ENCODE measurements around the gene CALD1. TPM values are rescaled to one million over a fixed set of nuclear protein-coding genes. Genes with fewer than 3 reads are reported as not detected.
A peak's percentile ranks its signal among the peaks of the same experiment; 100 is the strongest.

Gene CALD1
- polyA plus RNA-seq, 10 donors, result 121 to 190 (median 136) TPM

DNA sequence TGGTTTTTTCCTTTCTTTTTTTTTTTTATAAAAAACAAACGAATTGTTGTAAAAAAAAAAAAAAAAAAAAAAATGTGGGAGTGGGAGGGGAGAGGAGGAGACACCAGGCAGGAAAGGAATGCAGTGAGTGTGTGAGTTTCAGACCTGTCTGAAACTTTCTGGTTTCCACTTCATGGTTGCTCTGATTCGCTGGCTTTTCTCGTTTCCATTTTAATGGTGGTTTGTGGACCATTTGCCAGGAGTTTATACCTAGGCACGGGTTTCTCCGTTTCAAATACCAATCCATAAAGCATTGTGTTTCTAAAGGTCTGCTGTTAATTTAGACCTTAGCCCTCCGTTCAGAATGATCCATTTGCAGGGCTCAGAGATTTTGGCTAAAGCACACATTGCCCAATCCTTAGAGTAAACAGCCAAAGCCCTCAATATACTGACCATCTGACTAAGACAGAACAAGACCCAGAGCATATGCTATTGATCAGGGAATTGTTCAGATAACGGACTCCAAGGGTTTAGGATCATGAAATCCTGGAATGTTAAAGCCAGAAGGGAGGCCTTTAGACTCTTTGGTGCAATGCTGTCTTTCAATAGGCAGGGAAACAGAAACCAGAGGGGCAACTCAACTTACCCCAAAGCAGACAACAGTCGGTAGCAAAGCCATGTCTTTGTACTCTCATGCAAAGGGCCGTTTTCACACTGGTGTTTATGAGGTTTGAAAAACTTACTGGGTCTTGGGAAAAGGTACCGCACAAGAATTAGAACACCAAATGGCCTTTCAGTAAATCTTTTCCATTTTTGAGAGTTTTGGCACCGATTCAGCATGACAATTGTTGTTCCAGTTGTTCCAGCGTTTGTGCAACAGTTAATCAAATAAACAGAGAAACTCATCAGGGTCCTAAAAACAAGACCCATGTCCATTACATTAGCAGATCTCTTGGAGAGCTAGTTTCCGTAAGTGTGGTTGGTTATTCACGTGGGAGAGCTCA lies 112.6 kb downstream of the CALD1 start:
- peak in 2 of 3 donors; percentile 53 to 81 for DNase-seq

DNA sequence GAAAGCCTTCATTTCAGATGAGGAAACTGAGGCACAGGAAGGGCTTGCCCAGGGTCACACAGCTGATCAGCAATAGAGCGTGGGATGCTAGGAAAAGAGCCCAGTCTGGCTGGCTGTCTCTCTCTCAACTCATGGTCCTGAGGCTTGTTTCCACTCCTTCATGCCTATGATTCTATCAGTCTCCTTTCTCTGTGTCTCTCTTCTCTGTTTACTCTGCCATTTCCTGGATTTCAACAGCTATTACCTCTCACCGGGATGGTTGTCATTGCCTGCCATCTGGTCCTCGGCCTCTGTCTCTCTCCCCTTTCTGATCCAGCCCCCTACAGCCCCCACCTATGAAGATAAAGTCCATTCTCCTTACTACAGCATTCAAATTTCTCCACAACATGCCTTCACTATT lies 113.5 kb downstream of the CALD1 start:
- DNase-seq, result no peak

GRCh38 chr7:134893920-134894319 lies 114.5 kb downstream of the CALD1 start:
- DNase-seq, result no peak

GRCh38 chr7:134894928-134895327 lies 115.5 kb downstream of the CALD1 start:
- DNase-seq, result no peak

GRCh38 chr7:134896073-134896472 lies 116.6 kb downstream of the CALD1 start:
- no peak for DNase-seq

GRCh38 chr7:134897936-134898335 lies 118.5 kb downstream of the CALD1 start:
- DNase-seq, result no peak

GRCh38 chr7:134899729-134900128 lies 120.3 kb downstream of the CALD1 start:
- DNase-seq, result no peak

DNA sequence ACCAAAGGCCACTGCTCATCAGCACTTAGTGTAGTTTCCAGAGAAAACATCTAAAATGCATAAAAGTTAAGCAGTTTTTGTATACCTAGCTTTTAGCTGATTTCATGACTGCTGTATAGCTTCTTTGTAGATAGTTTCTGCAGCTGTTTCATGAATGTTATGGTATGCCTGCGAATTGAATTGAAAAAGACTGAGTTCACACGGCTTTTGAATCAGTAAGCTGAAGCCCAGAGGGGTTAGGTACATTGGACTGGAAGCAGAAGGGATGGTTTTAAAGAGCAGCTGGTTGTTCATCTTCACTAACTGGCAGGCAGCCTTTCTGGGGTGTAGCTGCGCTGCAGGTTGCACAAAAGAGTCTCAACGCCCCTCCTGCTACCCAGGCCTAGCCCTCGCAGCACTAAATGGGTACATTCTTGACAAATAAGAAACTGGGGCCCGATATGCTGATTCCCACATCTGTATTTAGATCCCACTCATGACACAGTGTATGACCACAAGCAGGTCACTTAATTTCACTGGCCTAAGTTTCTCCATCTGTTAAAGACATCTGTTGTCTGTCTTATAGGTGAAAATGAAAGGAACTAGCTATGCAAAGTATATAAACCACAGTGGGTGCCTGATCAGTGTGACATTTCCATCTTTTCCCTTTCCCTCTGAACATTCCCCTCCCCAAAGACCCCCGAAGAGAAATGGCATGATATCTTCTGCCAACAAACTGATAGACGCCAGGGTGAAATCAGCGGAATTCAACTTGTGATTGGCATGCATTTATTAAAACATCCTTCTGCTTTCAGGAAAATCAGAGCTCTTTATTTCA lies 120.9 kb downstream of the CALD1 start:
- DNase-seq, result peak in 1 of 3 donors; percentile 47

DNA sequence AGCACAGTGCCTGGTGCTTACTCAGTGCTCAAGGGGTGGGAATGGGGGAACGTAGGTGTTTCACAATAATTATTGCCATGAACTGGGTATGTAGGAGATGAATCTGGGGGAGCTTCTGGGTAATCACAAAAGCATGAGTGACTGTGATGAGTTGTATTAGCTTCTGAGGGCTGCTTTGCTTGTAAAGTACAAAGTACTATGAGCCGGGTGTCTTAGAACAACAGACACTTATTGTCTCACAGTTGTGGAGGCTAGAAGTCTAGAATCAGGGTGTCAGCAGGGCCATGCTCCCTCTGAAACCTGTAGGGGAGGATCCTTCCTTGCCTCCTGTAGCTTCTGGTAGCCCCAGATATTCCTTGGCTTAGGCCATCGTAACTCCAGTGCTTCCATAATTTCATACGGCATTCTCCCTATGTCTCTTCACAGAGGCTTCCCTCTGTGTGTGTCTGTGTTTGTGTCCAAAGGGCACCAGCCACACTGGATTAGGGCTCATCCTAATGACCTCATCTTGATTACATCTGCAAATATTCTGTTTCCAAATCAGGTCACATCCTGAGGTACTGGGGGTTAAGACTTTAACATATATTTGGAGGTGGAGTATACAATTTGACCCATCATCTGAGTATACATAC lies 122.1 kb downstream of the CALD1 start:
- DNase-seq, result no peak

DNA sequence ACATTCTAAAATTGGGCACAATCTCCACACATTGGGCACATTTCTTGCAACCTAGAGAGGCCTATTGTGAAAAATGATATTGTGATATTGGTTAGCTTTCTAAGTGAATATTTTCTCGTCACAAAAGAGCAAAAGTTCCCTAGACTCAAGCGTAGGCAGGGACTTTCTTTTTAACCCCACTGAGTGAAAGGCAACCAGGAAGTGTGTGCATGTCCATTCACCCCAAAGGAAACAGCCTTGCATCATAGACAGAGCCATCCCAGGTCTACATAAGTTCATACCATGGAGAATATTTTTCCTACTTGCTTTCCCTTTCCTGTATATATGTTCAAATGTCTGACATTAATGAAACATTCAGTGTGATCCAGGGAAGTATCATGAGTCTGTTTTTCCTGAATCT lies 122.6 kb downstream of the CALD1 start:
- DNase-seq, result no peak

DNA sequence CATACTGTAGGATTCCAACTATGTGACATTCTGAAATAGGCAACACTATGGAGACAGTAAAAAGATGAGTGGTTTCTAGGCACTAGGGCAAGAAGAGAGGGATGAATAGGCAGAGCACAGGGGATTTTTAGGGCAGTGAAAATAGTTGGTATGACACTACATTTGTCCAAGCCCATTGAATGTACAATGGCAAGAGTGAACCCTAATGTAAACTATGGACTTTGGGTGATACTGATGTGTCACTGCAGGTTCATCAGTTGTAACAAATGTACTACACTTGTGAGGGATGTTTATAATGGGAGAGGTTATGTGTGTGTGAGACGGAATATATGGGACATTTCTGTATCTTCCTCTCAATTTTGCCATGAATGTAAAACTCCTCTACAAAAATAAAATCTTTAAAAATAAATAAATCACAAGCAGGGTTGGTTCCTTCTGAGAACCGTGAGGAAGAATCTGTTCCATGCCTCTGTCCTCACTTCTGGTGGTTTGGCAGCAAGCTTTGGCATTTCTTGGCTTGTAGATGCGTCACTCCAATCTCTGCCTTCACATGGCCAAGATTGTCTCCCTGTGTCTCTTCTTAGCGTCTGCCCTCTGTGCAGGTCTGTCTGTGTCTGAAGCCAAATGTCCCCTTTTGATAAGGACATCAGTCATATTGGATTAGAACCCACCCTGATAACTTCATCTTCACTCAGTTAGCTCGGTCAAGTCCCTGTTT lies 123.8 kb downstream of the CALD1 start:
- no peak for DNase-seq

DNA sequence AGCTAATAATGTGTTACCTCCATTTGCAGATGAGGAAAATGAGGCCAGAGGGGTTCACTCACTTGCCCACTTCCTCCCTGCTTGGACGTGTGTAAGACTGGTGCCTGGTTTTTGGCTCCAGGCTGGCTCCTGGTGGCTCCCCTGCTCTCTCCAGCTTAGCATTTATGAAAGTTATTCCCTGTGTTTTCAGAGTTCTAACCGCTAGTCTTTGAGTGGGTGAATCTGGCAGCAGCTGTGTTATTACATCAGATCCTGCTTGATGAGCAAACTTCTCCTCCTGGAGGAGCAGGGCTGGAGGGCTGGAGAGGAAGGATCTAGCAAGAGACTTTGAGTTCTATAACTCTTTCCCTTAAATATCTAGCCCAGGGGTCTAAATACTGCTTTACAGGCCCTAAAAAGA lies 125.9 kb downstream of the CALD1 start:
- DNase-seq, result peak; percentile 61 to 71 (median 70)

- DNase-seq, result no peak
Observed at GRCh38 chr7:134907000-134907399, 127.6 kb downstream of the CALD1 start.

GRCh38 chr7:134907639-134908038 lies 128.2 kb downstream of the CALD1 start:
- DNase-seq, result no peak

GRCh38 chr7:134908289-134908688 lies 128.9 kb downstream of the CALD1 start:
- DNase-seq, result no peak

- DNase-seq, result no peak
Observed at GRCh38 chr7:134910214-134910890, 130.9 kb downstream of the CALD1 start.

DNA sequence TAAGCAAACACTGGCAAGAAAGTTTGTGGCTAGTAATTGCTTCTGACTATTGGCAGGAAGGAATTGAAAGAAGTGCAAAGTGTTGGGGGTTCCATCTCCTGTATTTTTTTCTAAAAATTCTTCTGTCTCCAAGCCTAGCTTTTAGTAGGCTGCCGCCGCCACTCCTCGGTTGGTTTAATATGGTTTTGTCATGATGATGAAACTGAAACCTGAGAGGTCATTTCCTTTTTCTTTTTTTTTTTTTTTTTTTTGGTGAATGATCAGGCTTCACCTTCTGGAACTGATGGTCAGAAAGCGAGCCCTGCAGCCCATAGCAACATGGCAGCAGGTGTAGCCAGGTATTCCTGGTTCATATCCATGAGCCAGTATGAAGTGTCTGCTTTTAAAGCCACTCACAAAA lies 131.5 kb downstream of the CALD1 start:
- no peak for DNase-seq

DNA sequence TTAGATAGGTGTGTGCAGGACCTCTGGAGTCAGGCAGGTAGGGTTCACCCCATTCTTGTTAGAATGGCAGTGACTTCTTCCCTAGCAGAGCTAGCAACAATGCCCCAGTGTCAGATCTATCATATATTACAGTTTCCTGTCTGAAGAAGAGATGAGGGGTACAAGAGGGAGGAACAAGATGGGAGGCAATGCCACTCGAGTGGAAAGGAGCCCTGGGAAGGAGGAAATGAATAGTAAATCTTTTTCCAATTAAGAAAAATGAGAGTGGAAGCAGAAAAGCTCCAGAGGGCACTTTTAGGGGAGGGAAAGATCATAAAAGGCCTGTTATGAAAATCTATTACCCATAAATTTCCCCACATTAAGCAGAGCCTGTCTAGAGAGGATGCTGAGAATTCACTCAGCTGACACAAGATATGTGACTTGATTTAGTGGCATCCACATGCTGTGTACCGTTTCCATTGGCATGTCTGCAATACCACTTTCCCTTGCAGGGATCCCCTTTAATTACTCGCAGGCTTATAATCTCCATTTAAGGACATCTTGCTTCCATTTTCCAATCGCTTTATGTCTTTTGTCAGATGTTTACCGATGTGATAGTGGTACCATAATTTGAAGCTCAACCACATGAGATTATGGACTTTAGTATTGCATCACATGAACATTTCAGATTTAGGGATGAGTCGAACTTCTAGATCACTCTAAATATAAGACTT lies 136.9 kb downstream of the CALD1 start:
- DNase-seq, result no peak

DNA sequence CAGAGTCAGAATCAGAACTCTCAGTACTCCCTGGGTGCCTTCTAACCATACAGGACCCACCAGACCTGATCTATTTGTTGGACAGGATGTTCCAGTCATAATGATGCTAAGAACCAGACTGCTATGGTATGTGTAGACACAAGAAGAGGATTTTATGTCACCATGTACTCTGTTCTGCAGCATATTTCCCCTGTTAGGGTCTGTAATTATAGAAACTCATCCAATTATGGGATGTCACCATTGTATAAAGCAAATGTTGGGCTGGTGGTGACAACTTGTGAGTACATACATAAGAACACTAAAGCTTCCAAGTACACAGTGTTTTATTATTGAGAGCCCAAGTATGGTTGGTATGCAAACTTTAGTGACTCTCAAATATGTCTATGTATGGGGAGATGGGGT lies 139.8 kb downstream of the CALD1 start:
- no peak for DNase-seq
